Body of pancreas (tissue), 4 donors: ENCODE measurements around the gene CDC42SE2.

Source experiments
- CTCF ChIP-seq, 7 experiments: fragments of 450-650 bp in 4 of 7; fragments of 200-600 bp in 3 of 7; sonication (generic) in 3 of 7; IDR thresholded peaks; one replicate each; pipeline ENCODE4 v1.5.1; 2016 to 2019; ENCODE audit warnings: antibody characterized with exemption in 7 of 7
- POLR2A ChIP-seq, 3 donors: fragments of 450-650 bp; IDR thresholded peaks; one replicate each; pipeline ENCODE4 v1.6.1; 2016; ENCODE audit warnings: antibody characterized with exemption in 3 of 3, mild to moderate bottlenecking in 2 of 3

GRCh38 chr5:131321066-131321465, 57.2 kb downstream of the CDC42SE2 start:
- TF ChIP-seq CTCF (IDR thresholded peaks at IDR 0.05) (no peak), POLR2A (IDR thresholded peaks at IDR 0.05) (no peak)
